H1 (cell line): Measurements from ENCODE around the gene WDR89. TPM values are rescaled to one million over a fixed set of nuclear protein-coding genes. Genes with fewer than 3 reads are reported as not detected.

Experiments
- GABPA ChIP-seq: IDR thresholded peaks from 2 replicates; pipeline ENCODE4 v1.6.1; 2011; ENCODE audit warnings: mild to moderate bottlenecking, low read length, moderate library complexity, borderline replicate concordance; ENCODE audit not compliant: insufficient read depth
- TEAD4 ChIP-seq: IDR thresholded peaks from 2 replicates; pipeline ENCODE4 v1.6.1; 2012; ENCODE audit warnings: low read depth, low read length, inconsistent platforms, mixed read lengths
- polyA plus RNA-seq, 7 experiments: library from polyadenylated mRNA; depleted of rRNA in 3 of 7; stranded (reverse) in 5 of 7; unstranded in 2 of 7; fragments of >200 nt in 5 of 7; fragments of 200-250 nt in 2 of 7; gene quantifications; 1 replicate in 5 of 7; 2 replicates in 1 of 7; 4 replicates in 1 of 7; pipeline versions ENCODE4 v1.2.1 to v1.2.3, GENCODE V29; 2011 to 2013; ENCODE audit warnings: missing spikeins in 2 of 7, mixed read lengths in 2 of 7
- total RNA-seq: library from RNA; stranded (reverse); fragmentation: NEBNext Ultra II Directional; extraction: Animal tissue kit (Norgen Biotek cat#: 25700); gene quantifications from 2 replicates; pipeline ENCODE4 v1.2.1, GENCODE V29; 2021

Gene WDR89
- total and polyA plus RNA-seq, 2 of the 8 experiments (the other 6 are each of a cell fraction or from before 2014, with no cell fraction given), result 8.3 to 32.9 TPM

DNA sequence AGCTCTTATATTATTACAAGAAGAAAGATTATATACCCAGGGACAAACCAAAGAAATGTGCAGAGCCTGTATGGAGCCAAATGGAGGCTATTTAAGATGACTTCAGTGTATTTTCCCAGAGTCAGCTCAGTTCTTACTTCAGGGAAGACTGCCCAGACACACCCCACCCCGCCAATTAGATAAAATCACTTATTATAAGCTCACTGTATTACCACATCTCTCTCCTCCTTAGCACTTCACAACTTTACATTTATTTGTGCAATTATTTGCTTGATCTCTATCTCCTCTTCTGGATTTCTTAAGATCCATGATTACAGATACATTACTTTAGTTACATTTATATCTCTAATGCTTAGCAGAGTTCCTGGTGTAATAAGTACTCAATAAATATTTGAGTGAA, 24.7 kb upstream of the WDR89 start (continued):
- TF ChIP-seq TEAD4 (no peak), GABPA (no peak)
- TF ChIP-seq, all 59 proteins: peak for 0
